PFSK-1 (cell line): ENCODE data around the gene KIAA2012.

ENCODE experiments used
- FOXP2 ChIP-seq: optimal IDR thresholded peaks from 2 replicates; pipeline ENCODE3; 2011; ENCODE audit warnings: borderline replicate concordance, control low read depth, inconsistent platforms; ENCODE audit not compliant: insufficient read depth; ENCODE audit errors: extremely low read length, extremely low read depth
- POLR2AphosphoS5 ChIP-seq: IDR thresholded peaks from 2 replicates; pipeline ENCODE4 v1.6.1; 2012; ENCODE audit warnings: low read depth, mild to moderate bottlenecking, control low read depth, low read length, moderate library complexity
- TAF1 ChIP-seq: IDR thresholded peaks from 2 replicates; pipeline ENCODE4 v1.6.1; 2012; ENCODE audit warnings: low read length, control low read depth, borderline replicate concordance; ENCODE audit not compliant: insufficient read depth
- TF ChIP-seq, protein P1 (sequence below), 2 experiments: IDR thresholded peaks; 2 replicates each; pipeline versions ENCODE4 v1.6.1 to v1.8.0; 2011 to 2012; ENCODE audit warnings: low read depth in 2 of 2, low read length in 2 of 2, control low read depth in 1 of 2, inconsistent platforms in 1 of 2, mild to moderate bottlenecking in 1 of 2, moderate library complexity in 1 of 2; ENCODE audit not compliant: insufficient read depth in 1 of 2

DNA sequence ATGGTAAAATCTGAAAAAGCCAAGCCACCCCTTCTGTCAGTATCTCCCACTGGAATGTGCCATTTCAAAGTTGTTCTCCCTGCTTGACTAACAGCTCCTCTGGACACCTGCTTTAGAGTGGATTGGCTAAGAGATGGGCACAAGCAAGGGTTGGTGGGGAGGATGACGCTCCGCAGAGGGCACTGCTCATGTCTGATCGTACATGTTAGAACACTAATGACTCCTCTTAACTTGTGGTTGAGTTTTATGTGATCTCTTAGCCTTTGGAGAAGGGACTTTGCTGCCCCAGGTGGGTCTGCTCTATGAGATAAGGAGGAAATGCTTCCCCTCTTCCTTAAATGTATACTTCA lies 8.2 kb upstream of the KIAA2012 start:
- no peak for TF ChIP-seq FOXP2
- TF ChIP-seq POLR2AphosphoS5, result no peak
- TF ChIP-seq, protein P1, sequence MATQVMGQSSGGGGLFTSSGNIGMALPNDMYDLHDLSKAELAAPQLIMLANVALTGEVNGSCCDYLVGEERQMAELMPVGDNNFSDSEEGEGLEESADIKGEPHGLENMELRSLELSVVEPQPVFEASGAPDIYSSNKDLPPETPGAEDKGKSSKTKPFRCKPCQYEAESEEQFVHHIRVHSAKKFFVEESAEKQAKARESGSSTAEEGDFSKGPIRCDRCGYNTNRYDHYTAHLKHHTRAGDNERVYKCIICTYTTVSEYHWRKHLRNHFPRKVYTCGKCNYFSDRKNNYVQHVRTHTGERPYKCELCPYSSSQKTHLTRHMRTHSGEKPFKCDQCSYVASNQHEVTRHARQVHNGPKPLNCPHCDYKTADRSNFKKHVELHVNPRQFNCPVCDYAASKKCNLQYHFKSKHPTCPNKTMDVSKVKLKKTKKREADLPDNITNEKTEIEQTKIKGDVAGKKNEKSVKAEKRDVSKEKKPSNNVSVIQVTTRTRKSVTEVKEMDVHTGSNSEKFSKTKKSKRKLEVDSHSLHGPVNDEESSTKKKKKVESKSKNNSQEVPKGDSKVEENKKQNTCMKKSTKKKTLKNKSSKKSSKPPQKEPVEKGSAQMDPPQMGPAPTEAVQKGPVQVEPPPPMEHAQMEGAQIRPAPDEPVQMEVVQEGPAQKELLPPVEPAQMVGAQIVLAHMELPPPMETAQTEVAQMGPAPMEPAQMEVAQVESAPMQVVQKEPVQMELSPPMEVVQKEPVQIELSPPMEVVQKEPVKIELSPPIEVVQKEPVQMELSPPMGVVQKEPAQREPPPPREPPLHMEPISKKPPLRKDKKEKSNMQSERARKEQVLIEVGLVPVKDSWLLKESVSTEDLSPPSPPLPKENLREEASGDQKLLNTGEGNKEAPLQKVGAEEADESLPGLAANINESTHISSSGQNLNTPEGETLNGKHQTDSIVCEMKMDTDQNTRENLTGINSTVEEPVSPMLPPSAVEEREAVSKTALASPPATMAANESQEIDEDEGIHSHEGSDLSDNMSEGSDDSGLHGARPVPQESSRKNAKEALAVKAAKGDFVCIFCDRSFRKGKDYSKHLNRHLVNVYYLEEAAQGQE (IDR thresholded peaks at IDR 0.05; ENCODE audit: insufficient read depth in 1 of 2, low read depth in 2 of 2, low read length in 2 of 2), result no peak
- no peak for TF ChIP-seq TAF1
